ENCODE data around the gene ZC3H4.

DNA sequence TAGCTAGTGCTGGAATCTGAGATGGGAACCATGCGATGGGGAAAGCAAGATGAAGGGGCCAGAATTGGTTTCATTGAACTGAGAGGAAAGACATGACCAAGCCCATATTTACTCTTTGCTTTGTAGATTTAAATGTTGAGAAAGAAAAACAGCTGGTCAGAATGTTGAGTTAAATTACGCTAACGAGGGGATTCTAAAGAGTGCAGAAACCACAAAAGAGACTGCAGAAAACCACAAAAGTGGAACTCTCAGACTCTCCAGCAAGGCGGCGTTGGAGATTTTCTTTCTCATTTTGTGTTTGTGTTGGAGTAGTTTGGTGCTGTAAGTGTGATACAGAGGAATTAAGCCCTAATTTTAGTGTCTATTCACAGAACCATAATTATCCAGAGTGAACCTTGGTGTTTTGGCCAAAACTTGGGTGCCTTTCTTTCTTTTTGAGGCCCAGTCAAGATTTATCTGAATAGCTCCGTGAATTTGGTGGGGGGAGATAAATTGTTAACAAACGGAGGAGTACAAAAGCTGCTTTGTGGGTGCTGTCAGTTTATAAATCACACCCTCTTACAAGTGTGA, 43.4 kb upstream of the ZC3H4 start:
- TF ChIP-seq, protein P1, sequence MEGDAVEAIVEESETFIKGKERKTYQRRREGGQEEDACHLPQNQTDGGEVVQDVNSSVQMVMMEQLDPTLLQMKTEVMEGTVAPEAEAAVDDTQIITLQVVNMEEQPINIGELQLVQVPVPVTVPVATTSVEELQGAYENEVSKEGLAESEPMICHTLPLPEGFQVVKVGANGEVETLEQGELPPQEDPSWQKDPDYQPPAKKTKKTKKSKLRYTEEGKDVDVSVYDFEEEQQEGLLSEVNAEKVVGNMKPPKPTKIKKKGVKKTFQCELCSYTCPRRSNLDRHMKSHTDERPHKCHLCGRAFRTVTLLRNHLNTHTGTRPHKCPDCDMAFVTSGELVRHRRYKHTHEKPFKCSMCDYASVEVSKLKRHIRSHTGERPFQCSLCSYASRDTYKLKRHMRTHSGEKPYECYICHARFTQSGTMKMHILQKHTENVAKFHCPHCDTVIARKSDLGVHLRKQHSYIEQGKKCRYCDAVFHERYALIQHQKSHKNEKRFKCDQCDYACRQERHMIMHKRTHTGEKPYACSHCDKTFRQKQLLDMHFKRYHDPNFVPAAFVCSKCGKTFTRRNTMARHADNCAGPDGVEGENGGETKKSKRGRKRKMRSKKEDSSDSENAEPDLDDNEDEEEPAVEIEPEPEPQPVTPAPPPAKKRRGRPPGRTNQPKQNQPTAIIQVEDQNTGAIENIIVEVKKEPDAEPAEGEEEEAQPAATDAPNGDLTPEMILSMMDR (conservative IDR thresholded peaks at IDR 0.05; ENCODE audit: low read length) = no peak
- TF ChIP-seq EZH2phosphoT487 (IDR thresholded peaks at IDR 0.05; ENCODE audit: borderline replicate concordance) = no peak

All from Loucy (cell line).